Gastrocnemius medialis (tissue), 4 donors: Measurements from ENCODE around the gene GEN1.

Source experiments
- CTCF ChIP-seq, 5 experiments: fragments of 450-650 bp in 3 of 5; fragments of 200-600 bp in 2 of 5; sonication (generic) in 2 of 5; IDR thresholded peaks in 4 of 5; conservative IDR thresholded peaks in 1 of 5; 1 replicate in 4 of 5; 2 replicates in 1 of 5; pipeline ENCODE4 v1.5.1; 2016 to 2019; ENCODE audit warnings: antibody characterized with exemption in 5 of 5, mild to moderate bottlenecking in 3 of 5, moderate library complexity in 3 of 5
- POLR2A ChIP-seq, 2 donors: fragments of 450-650 bp; IDR thresholded peaks; one replicate each; pipeline ENCODE4 v1.6.1; 2017; ENCODE audit warnings: antibody characterized with exemption in 2 of 2, mild to moderate bottlenecking in 2 of 2, moderate library complexity in 2 of 2

- no peak for TF ChIP-seq CTCF (IDR thresholded peaks at IDR 0.05 in 4 of 5, conservative IDR thresholded peaks at IDR 0.05 in 1 of 5)
- TF ChIP-seq POLR2A (IDR thresholded peaks at IDR 0.05): no peak
Observed at GRCh38 chr2:17813010-17813741, 59.2 kb downstream of the GEN1 start.
